Measurements from ENCODE around the gene PDIK1L. TPM values are rescaled to one million over a fixed set of nuclear protein-coding genes. Genes with fewer than 3 reads are reported as not detected.
"Not testable (repeated sequence)": the region's sequence is repeated elsewhere in the genome, so short reads cannot be mapped to it uniquely, and the experiment has no call there.

PDIK1L gene
- total RNA-seq, 2 experiments from 2014 or later, result 18.3 to 20.2 TPM

DNA sequence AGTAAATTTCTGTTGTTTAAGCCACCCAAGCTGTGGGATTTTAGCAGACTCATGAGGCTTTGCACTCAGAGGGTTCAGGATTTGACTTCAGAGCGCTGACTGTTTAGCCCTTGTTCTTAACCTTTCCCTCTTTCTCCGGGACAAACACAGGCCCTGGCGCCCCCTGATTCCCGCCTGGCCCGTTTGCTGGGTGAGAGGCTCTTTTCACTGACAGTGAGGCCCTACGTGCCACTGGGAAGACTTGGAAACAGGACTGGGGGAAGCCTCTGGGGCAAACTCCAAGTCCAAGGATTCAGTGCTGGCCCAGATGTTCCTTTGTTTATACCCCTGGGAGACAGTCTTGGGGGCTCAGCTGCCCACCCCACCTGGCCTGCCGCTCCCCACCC is 32.5 kb upstream of the PDIK1L start:
- CTCF ChIA-PET, result interaction anchor here (1.6 kb wide), 1 partner anchor 66 kb away, joined by 4 read pairs; no protein-coding TSS in a partner anchor
- H3K27ac Mint-ChIP-seq, result no peak overlapping the region
- peaks cover 4% of the 10 kb centered on the region for H3K4me1 Mint-ChIP-seq
- no peak overlapping the region for H3K4me3 Mint-ChIP-seq
- ATAC-seq (no peak), DNase-seq (no peak)
- H3K36me3 Mint-ChIP-seq, result no peaks in the 10 kb centered on the region
- H3K9me3 Mint-ChIP-seq (ENCODE audit: low read depth), result no peaks in the 10 kb centered on the region
- H3K27me3 Mint-ChIP-seq, result peaks cover 45% of the 10 kb centered on the region

- CTCF ChIA-PET, result interaction anchor here (0.8 to 1.5 kb wide), 2 partner anchors 21 to 96 kb away, joined by 3 to 4 read pairs; no protein-coding TSS in a partner anchor
- Mint-ChIP-seq H3K27me3 (peaks cover 50% of the 10 kb centered on the region), H3K4me3 (no peak overlapping the region), H3K27ac (no peak overlapping the region), H3K36me3 (no peaks in the 10 kb centered on the region), H3K4me1 (peaks cover 4% of the 10 kb centered on the region), H3K9me3 (ENCODE audit: low read depth) (no peaks in the 10 kb centered on the region)
- ATAC-seq, result no peak
- no peak for DNase-seq
Observed at GRCh38 chr1:26079960-26080814, 31.4 kb upstream of the PDIK1L start.

DNA sequence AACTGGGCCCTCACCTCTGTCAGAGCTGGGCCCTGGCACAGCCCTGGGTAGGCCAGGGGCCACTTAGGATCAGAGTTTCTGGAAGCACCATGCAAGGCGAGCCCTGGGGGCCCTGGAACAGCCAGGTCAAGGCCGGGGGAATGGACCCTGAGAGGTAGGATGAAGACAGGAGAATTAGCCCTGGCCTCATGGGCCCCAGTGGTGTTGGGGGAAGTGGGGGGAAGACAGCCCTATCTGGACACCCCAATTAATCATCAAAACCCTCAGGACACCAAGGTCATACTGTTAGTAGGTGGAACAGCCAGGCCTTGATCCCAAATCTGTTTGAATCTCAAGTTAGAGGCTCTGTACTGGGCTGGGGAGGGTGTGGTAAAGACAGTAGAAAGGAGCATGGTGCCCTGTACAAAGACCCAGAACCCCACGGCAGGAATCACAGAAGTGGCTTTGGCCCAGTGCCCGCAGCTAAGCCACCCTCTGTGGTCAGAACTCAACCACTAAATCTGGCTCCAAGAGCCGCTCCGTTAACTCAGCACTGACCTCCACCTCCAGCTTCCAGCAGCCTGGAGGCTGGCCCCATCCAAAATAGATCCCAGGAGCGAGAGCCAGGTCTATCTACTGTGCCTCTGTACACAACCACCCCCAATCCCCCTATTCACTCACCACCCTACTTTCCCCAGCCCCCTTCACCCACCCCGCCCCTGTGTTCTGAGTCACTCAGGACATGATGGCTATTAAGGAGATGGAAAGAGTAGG is 30.2 kb upstream of the PDIK1L start:
- DNase-seq, result no peak
- Mint-ChIP-seq H3K4me3 (no peak overlapping the region), H3K27me3 (peaks cover 50% of the 10 kb centered on the region), H3K9me3 (ENCODE audit: low read depth) (no peaks in the 10 kb centered on the region), H3K27ac (no peak overlapping the region), H3K36me3 (no peaks in the 10 kb centered on the region), H3K4me1 (no peaks in the 10 kb centered on the region)
- CTCF ChIA-PET, result no interaction called here
- ATAC-seq, result peak; percentile 12

- no peak overlapping the region for H3K27ac Mint-ChIP-seq
- CTCF ChIA-PET, result no interaction called here
- no peaks in the 10 kb centered on the region for H3K9me3 Mint-ChIP-seq (ENCODE audit: low read depth)
Observed at GRCh38 chr1:26082020-26082350, 29.6 kb upstream of the PDIK1L start.

DNA sequence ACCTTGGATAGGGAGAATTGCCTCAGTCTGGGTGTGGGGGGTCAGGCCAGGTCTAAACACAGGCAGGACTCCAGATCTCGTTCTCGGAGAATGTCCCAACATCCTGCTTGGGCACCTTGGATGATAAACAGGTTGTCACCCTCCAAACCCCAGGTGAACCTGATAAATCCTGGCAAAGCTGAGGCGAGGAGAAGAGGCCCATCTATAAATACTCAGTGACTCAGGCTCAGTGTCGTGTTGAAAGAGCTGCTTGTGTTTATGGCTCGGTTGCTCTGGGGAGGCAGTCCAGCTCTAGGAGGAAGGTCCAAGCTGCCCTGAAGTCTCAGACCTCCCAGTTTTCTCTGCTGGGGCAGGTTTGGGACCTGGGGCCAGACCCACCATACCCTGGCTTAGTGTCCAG is 28.4 kb upstream of the PDIK1L start:
- no peaks in the 10 kb centered on the region for H3K4me1 Mint-ChIP-seq
- DNase-seq (no peak), ATAC-seq (no peak)
- CTCF ChIA-PET, result interaction anchor here (1.1 to 1.6 kb wide), 2 partner anchors 22 to 62 kb away, joined by 3 to 4 read pairs; no protein-coding TSS in a partner anchor
- H3K9me3 Mint-ChIP-seq (ENCODE audit: low read depth), result no peaks in the 10 kb centered on the region
- H3K4me3 Mint-ChIP-seq, result no peak overlapping the region
- H3K27me3 Mint-ChIP-seq, result peaks cover 38% of the 10 kb centered on the region
- H3K27ac Mint-ChIP-seq, result no peak overlapping the region
- H3K36me3 Mint-ChIP-seq, result no peaks in the 10 kb centered on the region

More at GRCh38 chr1:26082020-26082350, 29.6 kb upstream of the PDIK1L start:
- H3K36me3 Mint-ChIP-seq, result no peaks in the 10 kb centered on the region
- no peak for DNase-seq
- no peak for ATAC-seq
- no peaks in the 10 kb centered on the region for H3K4me1 Mint-ChIP-seq
- H3K27me3 Mint-ChIP-seq, result peaks cover 46% of the 10 kb centered on the region
- no peak overlapping the region for H3K4me3 Mint-ChIP-seq

- Mint-ChIP-seq H3K4me1 (no peaks in the 10 kb centered on the region), H3K4me3 (no peak overlapping the region), H3K27me3 (peaks cover 31% of the 10 kb centered on the region), H3K9me3 (ENCODE audit: low read depth) (no peaks in the 10 kb centered on the region), H3K36me3 (no peaks in the 10 kb centered on the region), H3K27ac (no peak overlapping the region)
- CTCF ChIA-PET, result interaction anchor here (0.6 to 1.6 kb wide), 4 partner anchors 21 to 333 kb away, joined by 3 to 4 read pairs (median 3); no protein-coding TSS in a partner anchor
- DNase-seq (no peak), ATAC-seq (no peak)
Observed at GRCh38 chr1:26084091-26084561, 27.5 kb upstream of the PDIK1L start.

- Mint-ChIP-seq H3K36me3 (no peaks in the 10 kb centered on the region), H3K27ac (no peak overlapping the region), H3K4me1 (no peaks in the 10 kb centered on the region), H3K9me3 (ENCODE audit: low read depth) (no peaks in the 10 kb centered on the region), H3K27me3 (peaks cover 27% of the 10 kb centered on the region), H3K4me3 (no peak overlapping the region)
- DNase-seq (no peak), ATAC-seq (no peak)
- CTCF ChIA-PET, result interaction anchor here (0.8 to 3.3 kb wide), 3 partner anchors 20 to 332 kb away, joined by 3 to 10 read pairs (median 4); no protein-coding TSS in a partner anchor
Observed at GRCh38 chr1:26084844-26085243, 26.8 kb upstream of the PDIK1L start.

DNA sequence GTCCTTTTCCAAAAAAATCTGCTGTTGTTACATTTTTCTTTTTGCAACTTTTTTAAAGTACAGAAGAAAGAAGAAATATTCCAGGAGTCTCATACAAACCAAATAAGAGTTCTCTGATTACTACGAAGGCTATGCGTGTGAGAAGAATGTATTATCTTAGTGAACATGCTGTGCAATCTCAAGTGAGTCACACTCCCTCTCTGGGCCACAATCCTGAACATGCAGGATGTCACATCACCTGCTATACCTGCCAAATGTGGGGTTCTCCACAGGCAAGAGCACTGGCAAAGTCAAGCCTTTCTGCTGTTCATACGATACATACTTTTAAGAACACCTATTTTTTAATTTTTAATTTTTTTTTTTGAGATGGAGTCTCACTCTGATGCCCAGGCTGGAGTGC is 22.5 kb upstream of the PDIK1L start:
- no peak for DNase-seq
- CTCF ChIA-PET, result no interaction called here
- H3K36me3 Mint-ChIP-seq, result no peaks in the 10 kb centered on the region
- peaks cover 53% of the 10 kb centered on the region for H3K27me3 Mint-ChIP-seq
- no peaks in the 10 kb centered on the region for H3K4me1 Mint-ChIP-seq
- H3K4me3 Mint-ChIP-seq, result no peak overlapping the region
- ATAC-seq, result no peak
- no peaks in the 10 kb centered on the region for H3K9me3 Mint-ChIP-seq (ENCODE audit: low read depth)
- no peak overlapping the region for H3K27ac Mint-ChIP-seq

DNA sequence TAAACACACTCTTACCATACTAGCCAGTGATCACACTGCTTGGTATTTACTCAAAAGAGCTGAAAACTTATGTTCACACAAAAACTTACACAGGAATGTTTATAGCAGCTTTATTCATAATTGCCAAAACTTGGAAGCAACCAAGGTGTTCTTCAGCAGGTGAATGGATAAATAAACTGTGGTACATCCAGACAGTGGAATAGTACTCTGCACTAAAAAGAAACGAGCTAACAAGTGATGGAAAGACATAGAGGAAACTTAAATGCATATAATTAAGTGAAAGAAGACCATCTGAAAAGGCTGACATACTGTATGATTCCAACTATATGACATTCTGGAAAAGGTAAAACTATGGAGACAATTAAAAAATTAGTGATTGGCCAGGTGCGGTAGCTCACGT is 20.7 kb upstream of the PDIK1L start:
- Mint-ChIP-seq H3K9me3 (ENCODE audit: low read depth) (no peaks in the 10 kb centered on the region), H3K4me3 (no peak overlapping the region), H3K27ac (no peak overlapping the region), H3K36me3 (no peaks in the 10 kb centered on the region), H3K27me3 (peaks cover 48% of the 10 kb centered on the region), H3K4me1 (no peaks in the 10 kb centered on the region)
- ATAC-seq (no peak), DNase-seq (no peak)
- CTCF ChIA-PET, result interaction anchor here (0.6 to 0.9 kb wide), 3 partner anchors 12 to 73 kb away, joined by 3 read pairs; no protein-coding TSS in a partner anchor

GRCh38 chr1:26092422-26092821 is 19.2 kb upstream of the PDIK1L start:
- CTCF ChIA-PET, result interaction anchor here (0.6 kb wide), 1 partner anchor 378 kb away, joined by 3 read pairs; no protein-coding TSS in a partner anchor
- peaks cover 48% of the 10 kb centered on the region for H3K27me3 Mint-ChIP-seq

GRCh38 chr1:26093569-26093968 is 18.1 kb upstream of the PDIK1L start:
- H3K4me3 Mint-ChIP-seq; H3K27ac Mint-ChIP-seq; ATAC-seq; H3K36me3 Mint-ChIP-seq; CTCF ChIA-PET; DNase-seq; H3K9me3 Mint-ChIP-seq (ENCODE audit: low read depth): not testable (repeated sequence)
- peaks cover 48% of the 10 kb centered on the region for H3K27me3 Mint-ChIP-seq
- peaks cover 17% of the 10 kb centered on the region for H3K4me1 Mint-ChIP-seq

More at GRCh38 chr1:26092422-26092821, 19.2 kb upstream of the PDIK1L start:
- no peak overlapping the region for H3K27ac Mint-ChIP-seq
- ATAC-seq (no peak), DNase-seq (no peak)
- peaks cover 6% of the 10 kb centered on the region for H3K4me1 Mint-ChIP-seq
- H3K9me3 Mint-ChIP-seq (ENCODE audit: low read depth), result no peaks in the 10 kb centered on the region
- no peak overlapping the region for H3K4me3 Mint-ChIP-seq
- no peaks in the 10 kb centered on the region for H3K36me3 Mint-ChIP-seq

DNA sequence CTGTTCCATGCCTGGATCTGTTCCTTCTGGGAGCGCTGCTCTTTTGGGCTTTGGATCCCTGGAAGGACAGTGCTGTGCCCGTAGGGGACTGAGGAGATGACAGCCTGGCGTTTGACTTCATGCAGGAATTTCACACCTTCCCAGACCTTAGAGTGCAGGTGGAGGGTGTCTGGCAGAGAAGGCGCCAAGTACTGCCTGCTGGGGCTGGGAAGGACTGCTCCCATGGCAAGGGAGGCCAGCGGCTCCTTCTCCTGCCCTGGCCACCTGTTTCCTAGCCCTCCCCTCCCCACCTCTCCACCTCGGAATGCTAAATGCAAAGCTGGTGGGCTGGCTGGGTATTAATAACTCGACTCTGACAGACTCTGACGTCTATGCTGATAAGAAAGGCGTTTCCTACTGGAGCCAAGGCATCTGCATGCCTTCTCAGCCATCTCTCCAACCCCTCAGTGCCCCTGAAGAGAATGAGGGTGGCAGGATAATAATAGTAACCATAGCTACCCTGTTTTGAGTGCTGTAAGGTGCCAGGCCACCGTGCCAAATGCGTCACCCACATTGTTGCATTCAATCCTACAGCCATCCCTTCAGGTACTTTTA is 17.5 kb upstream of the PDIK1L start:
- peaks cover 17% of the 10 kb centered on the region for H3K4me1 Mint-ChIP-seq
- ATAC-seq (no peak), DNase-seq (no peak)
- peaks cover 45% of the 10 kb centered on the region for H3K27me3 Mint-ChIP-seq
- CTCF ChIA-PET, result no interaction called here
- no peak overlapping the region for H3K4me3 Mint-ChIP-seq
- no peaks in the 10 kb centered on the region for H3K9me3 Mint-ChIP-seq (ENCODE audit: low read depth)
- H3K36me3 Mint-ChIP-seq, result no peaks in the 10 kb centered on the region
- no peak overlapping the region for H3K27ac Mint-ChIP-seq

- ATAC-seq (no peak), DNase-seq (no peak)
- Mint-ChIP-seq H3K9me3 (ENCODE audit: low read depth) (no peaks in the 10 kb centered on the region), H3K36me3 (no peaks in the 10 kb centered on the region), H3K4me1 (peaks cover 17% of the 10 kb centered on the region), H3K27ac (no peak overlapping the region), H3K27me3 (peaks cover 48% of the 10 kb centered on the region), H3K4me3 (no peak overlapping the region)
- CTCF ChIA-PET, result no interaction called here
Observed at GRCh38 chr1:26094677-26095383, 16.8 kb upstream of the PDIK1L start.

Data from activated CD8-positive, alpha-beta memory T cell treated with anti-CD3 and anti-CD28 coated beads, Interleukin-2, amount 10 ng/mL, durations not matched to agents 7 days and 5 days (primary cell).